Colonic mucosa (tissue), 4 donors: Measurements from ENCODE around the gene PCDH18. TPM values are rescaled to one million over a fixed set of nuclear protein-coding genes. Genes with fewer than 3 reads are reported as not detected.
"Not testable (repeated sequence)": the region's sequence is repeated elsewhere in the genome, so short reads cannot be mapped to it uniquely, and the experiment has no call there.

Experiments
- DNase-seq: peaks from one replicate; pipeline ENCODE4 v3.0.0-alpha.2; 2020
- H3K27ac ChIP-seq: fragments of 200-600 bp; one replicate; pipeline ENCODE4 v1.8.0; 2021
- H3K27me3 ChIP-seq: fragments of 200-600 bp; one replicate; pipeline ENCODE4 v1.8.0; 2021
- H3K36me3 ChIP-seq: fragments of 200-600 bp; one replicate; pipeline ENCODE4 v1.8.0; 2021
- H3K4me1 ChIP-seq: fragments of 200-600 bp; one replicate; pipeline ENCODE4 v1.8.0; 2021; ENCODE audit warnings: mild to moderate bottlenecking
- H3K4me3 ChIP-seq: fragments of 200-600 bp; one replicate; pipeline ENCODE4 v1.8.0; 2021
- H3K9ac ChIP-seq, 2 donors: one replicate each; pipeline ENCODE4 v1.7.0; 2013; ENCODE audit warnings: control low read depth in 2 of 2, low read depth in 2 of 2, low read length in 2 of 2
- H3K9me3 ChIP-seq: fragments of 200-600 bp; one replicate; pipeline ENCODE4 v1.8.0; 2021
- intact Hi-C: fragments of 100-400 bp; cut with DNase I; formaldehyde crosslinking; loops from one replicate; pipeline ENCODE4 v1.14.1; 2022
- total RNA-seq, 2 donors: library from RNA; stranded (reverse); fragmentation: NEBNext Ultra II Directional in 1 of 2; extraction: Animal tissue kit (Norgen Biotek cat#: 25700) in 1 of 2; gene quantifications; one replicate each; pipeline ENCODE4 v1.2.1, GENCODE V29; 2021
- TF ChIP-seq, protein P1 (sequence below): fragments of 200-600 bp; IDR thresholded peaks from one replicate; pipeline ENCODE4 v1.8.0; 2022; ENCODE audit warnings: antibody characterized with exemption, mild to moderate bottlenecking
- donor health status: healthy.
- donor health status: DM: no; HTN: no; CAD: no.
- donor health status: DM: no; HTN: no; CAD: no.

Gene PCDH18
- total RNA-seq, 2 donors from 2014 or later: 6.3 to 8.8 TPM

DNA sequence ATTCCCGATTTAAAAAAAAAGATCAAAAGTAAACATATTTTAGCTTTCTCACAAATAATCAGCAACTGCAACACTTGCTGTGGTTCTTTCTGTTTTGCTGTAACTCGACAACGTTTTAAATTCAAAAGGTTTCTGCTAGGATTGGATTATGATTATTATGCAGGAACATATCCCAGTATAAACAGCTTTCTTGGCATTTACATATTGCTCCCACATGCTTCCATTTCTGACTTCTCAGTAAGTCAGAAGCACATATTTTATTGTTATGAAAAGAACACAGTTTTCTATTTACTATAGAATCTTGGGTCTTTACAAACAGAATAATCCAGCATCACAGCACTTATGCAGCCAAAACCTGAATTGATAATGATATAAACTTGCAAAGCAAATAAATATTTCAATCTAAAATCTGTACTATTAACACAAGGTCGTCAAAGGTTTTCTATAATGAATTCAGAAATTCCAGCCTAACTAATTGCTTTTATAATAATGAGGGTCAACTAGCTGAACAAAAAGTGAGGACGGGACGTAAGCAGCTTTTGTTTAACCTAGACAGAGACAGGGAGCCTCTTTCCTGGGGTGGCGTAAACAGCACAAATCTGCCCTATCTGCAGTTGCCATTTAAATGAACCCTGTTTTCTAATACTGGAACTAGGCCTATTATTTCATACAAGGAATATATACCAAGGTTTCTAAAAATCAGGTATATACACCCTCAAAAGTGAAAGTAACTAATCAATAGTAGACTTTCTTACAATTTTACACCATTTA lies 9.8 kb upstream of the PCDH18 start:
- Histone ChIP-seq H3K4me1 (no peaks in the 10 kb centered on the region), H3K9me3 (no peaks in the 10 kb centered on the region), H3K27me3 (no peaks in the 10 kb centered on the region), H3K36me3 (no peaks in the 10 kb centered on the region), H3K27ac (peak overlapping the region; percentile 3), H3K4me3 (no peak overlapping the region), H3K9ac (no peak overlapping the region)
- TF ChIP-seq, protein P1, sequence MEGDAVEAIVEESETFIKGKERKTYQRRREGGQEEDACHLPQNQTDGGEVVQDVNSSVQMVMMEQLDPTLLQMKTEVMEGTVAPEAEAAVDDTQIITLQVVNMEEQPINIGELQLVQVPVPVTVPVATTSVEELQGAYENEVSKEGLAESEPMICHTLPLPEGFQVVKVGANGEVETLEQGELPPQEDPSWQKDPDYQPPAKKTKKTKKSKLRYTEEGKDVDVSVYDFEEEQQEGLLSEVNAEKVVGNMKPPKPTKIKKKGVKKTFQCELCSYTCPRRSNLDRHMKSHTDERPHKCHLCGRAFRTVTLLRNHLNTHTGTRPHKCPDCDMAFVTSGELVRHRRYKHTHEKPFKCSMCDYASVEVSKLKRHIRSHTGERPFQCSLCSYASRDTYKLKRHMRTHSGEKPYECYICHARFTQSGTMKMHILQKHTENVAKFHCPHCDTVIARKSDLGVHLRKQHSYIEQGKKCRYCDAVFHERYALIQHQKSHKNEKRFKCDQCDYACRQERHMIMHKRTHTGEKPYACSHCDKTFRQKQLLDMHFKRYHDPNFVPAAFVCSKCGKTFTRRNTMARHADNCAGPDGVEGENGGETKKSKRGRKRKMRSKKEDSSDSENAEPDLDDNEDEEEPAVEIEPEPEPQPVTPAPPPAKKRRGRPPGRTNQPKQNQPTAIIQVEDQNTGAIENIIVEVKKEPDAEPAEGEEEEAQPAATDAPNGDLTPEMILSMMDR: no peak
- intact Hi-C loops: no loop called here
- DNase-seq: no peak

DNA sequence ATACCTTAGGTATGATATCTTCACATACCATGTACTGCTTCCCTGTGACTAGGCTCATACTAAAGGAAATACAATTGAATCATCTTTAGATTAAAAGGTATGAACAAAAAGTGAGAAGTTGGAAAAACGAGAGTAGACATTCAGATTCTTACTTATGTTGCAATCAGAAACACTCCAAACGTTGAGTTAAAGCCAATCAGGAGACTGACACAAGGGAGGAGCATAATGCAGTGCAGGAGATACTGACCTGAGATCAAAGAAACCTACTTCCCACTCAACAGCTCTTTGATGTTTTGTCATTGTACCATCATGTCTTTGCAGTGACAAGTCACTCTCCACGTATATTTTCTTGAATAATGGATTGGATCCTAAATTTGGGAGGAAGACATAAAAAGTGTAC lies 8.9 kb upstream of the PCDH18 start:
- no peak overlapping the region for H3K9ac ChIP-seq
- intact Hi-C loops: no loop called here
- TF ChIP-seq, protein P1: no peak
- no peaks in the 10 kb centered on the region for H3K27me3 ChIP-seq
- no peaks in the 10 kb centered on the region for H3K4me1 ChIP-seq
- peak overlapping the region; percentile 3 for H3K27ac ChIP-seq
- H3K9me3 ChIP-seq: no peaks in the 10 kb centered on the region
- no peaks in the 10 kb centered on the region for H3K36me3 ChIP-seq
- H3K4me3 ChIP-seq: no peak overlapping the region
- no peak for DNase-seq

DNA sequence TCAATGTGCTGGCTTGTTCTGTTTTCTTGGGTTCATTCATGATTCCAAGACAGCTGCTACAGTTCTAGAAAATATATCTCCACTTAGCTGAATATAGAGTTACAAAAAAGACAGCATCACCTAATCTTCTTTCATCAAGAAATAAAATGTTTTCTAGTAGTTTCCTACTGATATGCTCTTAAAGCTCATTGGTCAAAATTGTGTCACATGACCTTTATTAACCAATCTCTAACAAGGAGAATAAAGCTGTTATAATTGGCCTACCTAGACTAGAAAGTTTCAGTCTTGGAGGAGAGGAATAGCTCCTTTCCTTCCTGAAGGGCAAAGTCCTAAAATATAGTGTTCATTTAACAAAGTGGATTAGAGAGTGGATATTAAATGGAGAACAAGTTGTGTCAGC lies 8.1 kb upstream of the PCDH18 start:
- H3K4me1 ChIP-seq: no peaks in the 10 kb centered on the region
- H3K9ac ChIP-seq: no peak overlapping the region
- TF ChIP-seq, protein P1: no peak
- intact Hi-C loops: no loop called here
- no peaks in the 10 kb centered on the region for H3K36me3 ChIP-seq
- no peaks in the 10 kb centered on the region for H3K27me3 ChIP-seq
- no peaks in the 10 kb centered on the region for H3K9me3 ChIP-seq
- DNase-seq: no peak
- no peak overlapping the region for H3K4me3 ChIP-seq
- no peak overlapping the region for H3K27ac ChIP-seq

DNA sequence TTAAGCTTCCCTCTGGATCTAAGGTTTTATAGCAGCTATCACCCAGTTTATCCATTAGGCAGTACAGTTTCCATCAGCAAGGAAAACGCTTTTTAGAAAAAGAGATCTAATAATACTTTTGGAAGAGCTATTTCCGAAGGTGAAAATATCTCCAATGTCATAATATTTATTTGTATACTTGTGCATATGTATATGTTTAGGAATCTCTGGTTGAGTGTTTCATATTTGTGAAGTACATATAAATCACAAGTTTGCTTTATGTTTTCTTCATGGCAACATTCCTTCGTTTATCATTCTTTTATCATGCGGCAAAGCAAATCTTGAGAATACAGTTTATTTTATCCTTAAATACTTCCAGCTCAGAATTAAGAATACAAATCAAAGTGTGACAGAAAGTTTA lies 6.2 kb upstream of the PCDH18 start:
- no peaks in the 10 kb centered on the region for H3K36me3 ChIP-seq
- no peaks in the 10 kb centered on the region for H3K4me1 ChIP-seq
- H3K9me3 ChIP-seq: no peaks in the 10 kb centered on the region
- TF ChIP-seq, protein P1: no peak
- no peak overlapping the region for H3K4me3 ChIP-seq
- no peak overlapping the region for H3K27ac ChIP-seq
- H3K27me3 ChIP-seq: no peaks in the 10 kb centered on the region
- no peak for DNase-seq
- H3K9ac ChIP-seq: no peak overlapping the region
- intact Hi-C loops: loop anchor here (10.0 kb wide), 1 partner anchor 166 kb away; no protein-coding TSS in a partner anchor

DNA sequence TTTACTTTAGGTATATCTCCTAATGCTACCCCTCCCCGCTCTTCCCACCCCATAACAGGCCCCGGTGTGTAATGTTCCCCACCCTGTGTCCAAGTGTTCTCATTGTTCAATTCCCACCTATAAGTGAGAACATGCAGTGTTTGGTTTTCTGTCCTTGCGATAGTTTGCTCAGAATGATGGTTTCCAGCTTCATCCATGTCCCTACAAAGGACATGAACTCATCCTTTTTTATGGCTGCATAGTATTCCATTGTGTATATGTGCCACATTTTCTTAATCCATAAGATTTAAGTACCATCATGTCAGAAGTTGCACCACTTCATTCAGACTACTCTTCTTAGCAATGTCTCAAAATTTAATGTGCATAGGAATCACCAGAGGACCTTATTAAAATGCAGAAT lies 5.5 kb upstream of the PCDH18 start:
- H3K27me3 ChIP-seq, H3K9me3 ChIP-seq, H3K27ac ChIP-seq, H3K36me3 ChIP-seq, H3K4me1 ChIP-seq, H3K9ac ChIP-seq, DNase-seq, H3K4me3 ChIP-seq: not testable (repeated sequence)
- intact Hi-C loops: loop anchor here (10.0 kb wide), 1 partner anchor 167 kb away; no protein-coding TSS in a partner anchor
